Thymus (tissue), 11 donors: ENCODE data around the gene ARFGAP3. TPM values are rescaled to one million over a fixed set of nuclear protein-coding genes. Genes with fewer than 3 reads are reported as not detected.

Experiments
- DNase-seq, 9 donors: peaks; one replicate each; pipeline ENCODE4 v3.0.0-alpha.2; 2013; ENCODE audit warnings: low spot score in 9 of 9, low read depth in 6 of 9, missing footprints in 1 of 9
- H3K27ac ChIP-seq, 2 donors: one replicate each; pipeline ENCODE4 v1.5.1; 2013; ENCODE audit warnings: control low read depth in 1 of 2, low read depth in 1 of 2, low read length in 1 of 2, mild to moderate bottlenecking in 1 of 2, moderate library complexity in 1 of 2
- H3K27me3 ChIP-seq, 2 donors: one replicate each; pipeline ENCODE4 v1.5.1; 2013; ENCODE audit warnings: low read length in 1 of 2; ENCODE audit not compliant: control insufficient read depth in 2 of 2, insufficient read depth in 1 of 2
- H3K36me3 ChIP-seq, 2 donors: one replicate each; pipeline ENCODE4 v1.5.1; 2013; ENCODE audit warnings: low read length in 1 of 2, mild to moderate bottlenecking in 1 of 2, moderate library complexity in 1 of 2; ENCODE audit not compliant: control insufficient read depth in 2 of 2, insufficient read depth in 2 of 2
- H3K4me1 ChIP-seq, 2 donors: one replicate each; pipeline ENCODE4 v1.5.1; 2013; ENCODE audit warnings: low read length in 2 of 2; ENCODE audit not compliant: control insufficient read depth in 2 of 2, insufficient read depth in 2 of 2
- H3K4me3 ChIP-seq, 2 donors: one replicate each; pipeline ENCODE4 v1.5.1; 2013; ENCODE audit warnings: low read length in 2 of 2, control low read depth in 1 of 2, mild to moderate bottlenecking in 1 of 2
- H3K9me3 ChIP-seq, 2 donors: one replicate each; pipeline ENCODE4 v1.5.1; 2013; ENCODE audit warnings: low read length in 1 of 2, mild to moderate bottlenecking in 1 of 2; ENCODE audit not compliant: control insufficient read depth in 2 of 2, insufficient read depth in 1 of 2
- WGBS: extraction: QIAGEN DNeasy Blood & Tissue Kit; methylation state at CpG from one replicate; pipeline ENCODE4 v1.1.7; 2013; 5-methylcytosine and 5-hydroxymethylcytosine counted together
- polyA plus RNA-seq: library from polyadenylated mRNA; stranded (reverse); fragments of 200-250 nt; gene quantifications from one replicate; pipeline ENCODE4 v1.2.3, GENCODE V29; 2013
- total RNA-seq: library from RNA; stranded (reverse); fragments of 120-200 nt; gene quantifications from one replicate; pipeline ENCODE4 v1.2.4, GENCODE V29; 2013
- donor health status: healthy.

The ARFGAP3 gene
- total and polyA plus RNA-seq, 2 donors: 29.9 to 40.0 TPM

- Histone ChIP-seq H3K4me1 (peaks cover 0 to 2% of the 10 kb centered on the region in 2 donors), H3K36me3 (peaks cover 13 to 27% of the 10 kb centered on the region in 2 donors), H3K9me3 (no peaks in the 10 kb centered on the region), H3K27ac (no peak overlapping the region), H3K27me3 (no peaks in the 10 kb centered on the region), H3K4me3 (no peak overlapping the region)
- no peak for DNase-seq
- WGBS: 93% methylated on average over 14 of the region's 14 CpGs
These were observed 14.3 kb downstream of the ARFGAP3 start for GRCh38 chr22:42842658-42843370.

GRCh38 chr22:42841444-42841843 lies 15.6 kb downstream of the ARFGAP3 start:
- DNase-seq: no peak
- Histone ChIP-seq H3K9me3 (no peaks in the 10 kb centered on the region), H3K27ac (no peak overlapping the region), H3K36me3 (peaks cover 13 to 22% of the 10 kb centered on the region in 2 donors), H3K4me3 (no peak overlapping the region), H3K4me1 (peaks cover 0 to 2% of the 10 kb centered on the region in 2 donors), H3K27me3 (no peaks in the 10 kb centered on the region)
- 62% methylated on average over 3 of the region's 3 CpGs for WGBS

DNA sequence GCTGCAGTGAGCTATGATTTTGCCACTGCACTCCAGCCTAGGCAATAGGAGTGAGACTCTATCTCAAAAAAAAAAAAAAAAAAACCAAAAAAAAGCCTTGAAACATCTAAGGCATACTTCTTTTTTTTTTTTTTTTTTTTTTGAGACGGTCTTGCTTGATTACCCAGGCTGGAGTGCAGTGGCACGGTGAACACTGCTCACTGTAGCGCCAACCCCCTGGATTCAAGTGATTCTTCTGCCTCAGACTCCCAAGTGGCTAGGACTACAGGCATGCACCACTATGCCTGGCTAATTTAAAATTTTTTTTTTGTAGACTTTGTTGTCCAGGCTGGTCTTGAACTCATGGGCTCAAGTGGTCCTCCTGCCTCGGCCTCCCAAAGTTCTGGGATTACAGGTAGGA lies 19.5 kb downstream of the ARFGAP3 start:
- H3K4me3 ChIP-seq: no peak overlapping the region
- no peaks in the 10 kb centered on the region for H3K4me1 ChIP-seq
- peaks cover 16 to 29% of the 10 kb centered on the region in 2 donors for H3K36me3 ChIP-seq
- WGBS: 94% methylated on average over 4 of the region's 4 CpGs
- H3K27me3 ChIP-seq: no peaks in the 10 kb centered on the region
- no peak overlapping the region for H3K27ac ChIP-seq
- DNase-seq: no peak
- no peaks in the 10 kb centered on the region for H3K9me3 ChIP-seq

DNA sequence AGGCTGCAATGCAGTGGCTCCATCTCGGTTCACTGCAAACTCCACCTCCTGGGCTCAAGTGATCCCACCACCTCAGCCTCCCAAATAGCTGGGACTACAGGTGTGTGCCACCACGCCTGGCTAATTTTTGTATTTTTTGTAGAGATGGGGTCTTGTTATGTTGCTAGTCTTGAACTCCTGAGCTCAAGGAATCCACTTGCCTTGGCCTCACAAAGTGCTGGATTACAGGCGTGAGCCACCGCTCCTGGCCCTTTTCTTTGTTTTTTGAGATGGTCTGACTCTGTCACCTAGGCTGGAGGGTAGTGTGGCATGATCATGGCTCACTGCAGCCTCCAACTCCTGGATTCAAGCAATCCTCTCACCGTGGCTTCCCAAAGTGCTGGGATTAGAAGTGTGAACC lies 21.0 kb downstream of the ARFGAP3 start:
- Histone ChIP-seq H3K4me3 (no peak overlapping the region), H3K4me1 (no peaks in the 10 kb centered on the region), H3K27me3 (no peaks in the 10 kb centered on the region), H3K36me3 (peaks cover 24 to 38% of the 10 kb centered on the region in 2 donors), H3K9me3 (no peaks in the 10 kb centered on the region), H3K27ac (no peak overlapping the region)
- 98% methylated on average over 5 of the region's 5 CpGs for WGBS
- no peak for DNase-seq

GRCh38 chr22:42834177-42834949 lies 22.7 kb downstream of the ARFGAP3 start:
- Histone ChIP-seq H3K4me3 (no peak overlapping the region), H3K9me3 (no peaks in the 10 kb centered on the region), H3K27me3 (no peaks in the 10 kb centered on the region), H3K36me3 (peaks cover 22 to 32% of the 10 kb centered on the region in 2 donors), H3K27ac (no peak overlapping the region), H3K4me1 (no peaks in the 10 kb centered on the region)
- no peak for DNase-seq
- WGBS: 95% methylated on average over 5 of the region's 5 CpGs

DNA sequence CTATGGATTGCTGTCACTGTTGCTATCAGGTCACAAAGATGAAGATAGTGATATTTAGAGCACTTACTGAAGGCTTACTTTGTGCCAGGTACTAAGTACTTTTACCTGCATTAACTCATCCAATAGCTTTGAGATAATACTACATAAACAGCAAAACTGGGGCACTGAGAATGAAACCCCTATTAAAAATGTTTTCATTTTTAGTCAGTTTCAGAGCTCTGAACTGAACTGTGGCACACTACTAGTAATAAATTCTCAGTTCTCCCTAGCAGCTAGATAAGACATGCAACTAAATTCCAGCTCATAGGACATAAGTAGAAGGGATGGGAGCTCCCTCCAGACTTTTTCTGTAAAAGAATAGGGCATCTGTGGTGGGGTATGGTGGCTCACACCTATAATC lies 24.0 kb downstream of the ARFGAP3 start:
- Histone ChIP-seq H3K4me3 (no peak overlapping the region), H3K27ac (no peak overlapping the region), H3K36me3 (peaks cover 28 to 37% of the 10 kb centered on the region in 2 donors), H3K27me3 (no peaks in the 10 kb centered on the region), H3K9me3 (no peaks in the 10 kb centered on the region), H3K4me1 (no peaks in the 10 kb centered on the region)
- DNase-seq: no peak

- no peak for DNase-seq
- no peak overlapping the region for H3K4me3 ChIP-seq
- H3K9me3 ChIP-seq: no peaks in the 10 kb centered on the region
- H3K36me3 ChIP-seq: peaks cover 27 to 39% of the 10 kb centered on the region in 2 donors
- WGBS: 93% methylated on average over 4 of the region's 4 CpGs
- no peaks in the 10 kb centered on the region for H3K27me3 ChIP-seq
- H3K27ac ChIP-seq: no peak overlapping the region
- H3K4me1 ChIP-seq: no peaks in the 10 kb centered on the region
These were observed 25.4 kb downstream of the ARFGAP3 start for GRCh38 chr22:42831712-42832111.

DNA sequence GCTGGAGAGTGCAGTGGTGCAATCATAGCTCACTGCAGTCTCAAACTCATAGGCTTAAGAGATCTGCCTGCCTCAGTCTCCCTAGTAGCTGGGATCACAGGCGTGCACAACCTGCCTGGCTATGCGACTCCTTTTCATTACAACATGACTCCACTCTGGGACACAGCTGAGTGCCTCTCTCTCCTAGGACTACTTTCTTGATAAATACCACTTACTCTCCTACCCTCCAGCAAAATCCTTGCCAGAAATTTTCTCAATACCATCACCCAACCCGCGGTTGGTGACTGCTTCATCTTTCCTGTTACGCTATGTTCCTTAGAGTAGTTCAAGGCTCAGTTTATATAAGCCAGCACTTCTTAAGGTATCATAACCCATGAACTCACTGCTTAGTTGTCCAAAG lies 26.9 kb downstream of the ARFGAP3 start:
- H3K27ac ChIP-seq: no peak overlapping the region
- H3K4me1 ChIP-seq: no peaks in the 10 kb centered on the region
- H3K27me3 ChIP-seq: no peaks in the 10 kb centered on the region
- H3K9me3 ChIP-seq: no peaks in the 10 kb centered on the region
- WGBS: 95% methylated on average over 5 of the region's 5 CpGs
- H3K36me3 ChIP-seq: peaks cover 25 to 42% of the 10 kb centered on the region in 2 donors
- no peak for DNase-seq
- H3K4me3 ChIP-seq: no peak overlapping the region

DNA sequence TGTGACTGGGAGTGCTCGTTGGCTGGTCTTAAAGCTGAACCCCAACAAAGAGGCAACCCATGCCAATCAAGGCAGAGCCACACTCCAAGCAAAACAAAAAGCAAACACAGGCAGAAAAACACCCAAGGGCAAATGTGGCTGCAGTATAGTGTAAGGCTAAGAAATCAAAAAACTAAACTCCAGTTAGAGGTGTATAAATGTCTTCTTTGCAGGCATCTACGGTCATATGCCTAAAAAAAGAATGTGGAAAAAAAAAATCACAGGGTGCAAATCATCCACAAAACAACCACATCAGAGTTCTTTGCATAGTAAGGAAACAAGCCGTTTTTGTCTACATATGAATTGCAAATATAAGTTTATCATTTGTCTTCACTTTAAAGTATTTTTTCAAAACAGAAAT lies 27.8 kb downstream of the ARFGAP3 start:
- Histone ChIP-seq H3K27me3 (no peaks in the 10 kb centered on the region), H3K27ac (no peak overlapping the region), H3K4me1 (no peaks in the 10 kb centered on the region), H3K36me3 (peaks cover 30 to 47% of the 10 kb centered on the region in 2 donors), H3K9me3 (no peaks in the 10 kb centered on the region), H3K4me3 (no peak overlapping the region)
- WGBS: 45% methylated on average over 3 of the region's 3 CpGs
- DNase-seq: peak in 1 of 9 donors; percentile 33
